Glutamatergic neuron (in vitro differentiated cells): ENCODE measurements around the gene BANK1. TPM values are rescaled to one million over a fixed set of nuclear protein-coding genes. Genes with fewer than 3 reads are reported as not detected.

Experiments used
- DNase-seq: peaks from one replicate; pipeline ENCODE4 v3.0.0; 2022
- H3K27ac Mint-ChIP-seq: one replicate; pipeline ENCODE4 v1.8.0; 2020; ENCODE audit warnings: mild to moderate bottlenecking, mixed read lengths, inconsistent platforms; ENCODE audit not compliant: unreplicated experiment
- H3K27me3 Mint-ChIP-seq: one replicate; pipeline ENCODE4 v1.8.0; 2020; ENCODE audit warnings: mild to moderate bottlenecking, moderate library complexity, mixed read lengths, inconsistent platforms; ENCODE audit not compliant: unreplicated experiment
- H3K36me3 Mint-ChIP-seq: one replicate; pipeline ENCODE4 v1.8.0; 2020; ENCODE audit warnings: mild to moderate bottlenecking, mixed read lengths, inconsistent platforms; ENCODE audit not compliant: unreplicated experiment
- H3K4me1 Mint-ChIP-seq: one replicate; pipeline ENCODE4 v1.8.0; 2020; ENCODE audit warnings: mild to moderate bottlenecking, low read depth, mixed read lengths, inconsistent platforms; ENCODE audit not compliant: unreplicated experiment
- H3K4me3 Mint-ChIP-seq: one replicate; pipeline ENCODE4 v1.8.0; 2020; ENCODE audit warnings: mild to moderate bottlenecking, mixed read lengths, inconsistent platforms; ENCODE audit not compliant: unreplicated experiment
- H3K9me3 Mint-ChIP-seq: one replicate; pipeline ENCODE4 v1.8.0; 2020; ENCODE audit warnings: mild to moderate bottlenecking, moderate library complexity, mixed read lengths, inconsistent platforms; ENCODE audit not compliant: unreplicated experiment
- CTCF ChIP-seq: fragments of 200-600 bp; sonication (generic); IDR thresholded peaks from one replicate; pipeline ENCODE4 v1.5.0; 2021; ENCODE audit not compliant: partially characterized antibody, unreplicated experiment
- total RNA-seq: library from RNA; stranded (reverse); fragmentation: NEBNext Ultra II Directional; extraction: Animal tissue kit (Norgen Biotek cat#: 25700); gene quantifications from one replicate; pipeline ENCODE4 v1.2.1, GENCODE V29; 2021; ENCODE audit not compliant: unreplicated experiment

The BANK1 gene
- total RNA-seq, 1 donor from 2014 or later = not detected

GRCh38 chr4:101993842-101994775 is 203.6 kb downstream of the BANK1 start:
- Mint-ChIP-seq H3K36me3 (no peaks in the 10 kb centered on the region), H3K4me1 (no peaks in the 10 kb centered on the region), H3K27me3 (no peaks in the 10 kb centered on the region), H3K27ac (no peak overlapping the region), H3K9me3 (no peaks in the 10 kb centered on the region), H3K4me3 (no peak overlapping the region)
- DNase-seq = no peak
- no peak for TF ChIP-seq CTCF

DNA sequence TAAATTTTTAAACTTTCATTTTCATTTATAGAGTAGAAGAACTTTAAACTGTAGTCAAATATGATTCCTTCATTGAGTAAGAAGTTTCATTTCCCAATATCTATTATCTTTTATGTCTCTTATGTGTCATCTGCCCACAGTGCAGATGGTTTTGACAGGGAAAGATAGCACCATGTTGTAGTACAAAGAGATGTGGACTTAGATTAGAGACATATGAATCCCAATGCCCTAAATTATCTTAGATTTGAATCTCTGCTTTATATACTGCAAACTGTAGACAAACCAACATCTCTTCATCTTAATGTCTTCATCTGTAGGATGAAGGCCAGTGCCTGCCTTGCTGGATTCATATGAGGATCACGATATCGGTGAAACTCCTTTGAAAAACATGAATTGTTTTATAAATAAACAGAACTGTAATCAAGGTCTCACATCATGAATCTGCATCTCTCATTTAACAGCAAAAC is 217.5 kb downstream of the BANK1 start:
- H3K36me3 Mint-ChIP-seq = no peaks in the 10 kb centered on the region

DNA sequence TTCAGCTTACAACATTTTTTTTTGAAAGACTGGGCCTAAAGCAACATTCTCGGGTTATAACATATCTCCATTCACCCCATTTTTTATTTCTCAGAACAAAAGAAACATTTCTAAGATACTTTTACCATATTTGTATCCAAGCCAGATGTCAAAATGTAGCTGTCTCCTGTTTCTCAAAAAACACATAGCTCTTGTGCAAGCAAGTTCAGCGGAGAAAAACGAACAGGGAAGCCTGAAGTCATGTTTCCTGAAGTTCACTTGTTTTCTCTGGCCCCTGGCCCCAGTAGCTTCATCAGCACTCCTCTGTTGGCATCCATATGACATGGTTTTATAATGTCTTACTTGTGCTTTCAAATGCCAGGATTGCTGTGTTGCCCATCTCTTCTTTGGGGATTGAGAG is 218.2 kb downstream of the BANK1 start:
- Mint-ChIP-seq H3K27me3 (no peaks in the 10 kb centered on the region), H3K36me3 (no peaks in the 10 kb centered on the region), H3K4me3 (no peak overlapping the region), H3K9me3 (no peaks in the 10 kb centered on the region), H3K27ac (no peak overlapping the region), H3K4me1 (peaks cover 3% of the 10 kb centered on the region)
- DNase-seq = no peak
- no peak for TF ChIP-seq CTCF

More for the DNA sequence above, 217.5 kb downstream of the BANK1 start:
- no peak for TF ChIP-seq CTCF
- Mint-ChIP-seq H3K4me3 (no peak overlapping the region), H3K9me3 (no peaks in the 10 kb centered on the region), H3K27me3 (no peaks in the 10 kb centered on the region), H3K4me1 (peaks cover 3% of the 10 kb centered on the region), H3K27ac (no peak overlapping the region)
- no peak for DNase-seq

DNA sequence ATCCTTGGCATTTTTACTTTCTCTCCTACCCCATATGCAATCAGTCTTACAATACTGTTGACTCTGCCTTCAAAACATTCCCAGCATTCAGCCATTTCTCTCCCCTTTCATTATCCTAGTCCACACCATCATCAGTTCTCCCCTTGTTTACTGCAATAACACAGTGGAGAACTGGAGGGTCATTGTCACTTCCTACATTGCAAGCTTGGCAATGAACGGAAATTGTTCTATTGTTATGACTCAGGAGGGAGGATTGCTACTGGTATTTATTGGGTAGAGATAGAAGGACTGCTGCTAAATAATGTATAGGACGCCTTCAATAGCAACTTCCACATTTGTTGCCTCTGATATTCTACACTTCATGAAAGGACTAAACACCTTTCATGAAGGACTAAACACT is 231.8 kb downstream of the BANK1 start:
- Mint-ChIP-seq H3K9me3 (no peaks in the 10 kb centered on the region), H3K27ac (no peak overlapping the region), H3K27me3 (no peaks in the 10 kb centered on the region), H3K4me3 (no peak overlapping the region), H3K4me1 (no peaks in the 10 kb centered on the region), H3K36me3 (no peaks in the 10 kb centered on the region)
- no peak for TF ChIP-seq CTCF
- no peak for DNase-seq

- TF ChIP-seq CTCF = no peak
- no peak overlapping the region for H3K27ac Mint-ChIP-seq
- H3K27me3 Mint-ChIP-seq = peaks cover 3% of the 10 kb centered on the region
- H3K36me3 Mint-ChIP-seq = no peaks in the 10 kb centered on the region
- no peaks in the 10 kb centered on the region for H3K9me3 Mint-ChIP-seq
- DNase-seq = no peak
- H3K4me1 Mint-ChIP-seq = no peaks in the 10 kb centered on the region
- no peak overlapping the region for H3K4me3 Mint-ChIP-seq
Observed at GRCh38 chr4:102027961-102028360, 237.4 kb downstream of the BANK1 start.
